Measurements from ENCODE around the gene A2M.
"Not testable (repeated sequence)": the region's sequence is repeated elsewhere in the genome, so short reads cannot be mapped to it uniquely, and the experiment has no call there.

Gene A2M

DNA sequence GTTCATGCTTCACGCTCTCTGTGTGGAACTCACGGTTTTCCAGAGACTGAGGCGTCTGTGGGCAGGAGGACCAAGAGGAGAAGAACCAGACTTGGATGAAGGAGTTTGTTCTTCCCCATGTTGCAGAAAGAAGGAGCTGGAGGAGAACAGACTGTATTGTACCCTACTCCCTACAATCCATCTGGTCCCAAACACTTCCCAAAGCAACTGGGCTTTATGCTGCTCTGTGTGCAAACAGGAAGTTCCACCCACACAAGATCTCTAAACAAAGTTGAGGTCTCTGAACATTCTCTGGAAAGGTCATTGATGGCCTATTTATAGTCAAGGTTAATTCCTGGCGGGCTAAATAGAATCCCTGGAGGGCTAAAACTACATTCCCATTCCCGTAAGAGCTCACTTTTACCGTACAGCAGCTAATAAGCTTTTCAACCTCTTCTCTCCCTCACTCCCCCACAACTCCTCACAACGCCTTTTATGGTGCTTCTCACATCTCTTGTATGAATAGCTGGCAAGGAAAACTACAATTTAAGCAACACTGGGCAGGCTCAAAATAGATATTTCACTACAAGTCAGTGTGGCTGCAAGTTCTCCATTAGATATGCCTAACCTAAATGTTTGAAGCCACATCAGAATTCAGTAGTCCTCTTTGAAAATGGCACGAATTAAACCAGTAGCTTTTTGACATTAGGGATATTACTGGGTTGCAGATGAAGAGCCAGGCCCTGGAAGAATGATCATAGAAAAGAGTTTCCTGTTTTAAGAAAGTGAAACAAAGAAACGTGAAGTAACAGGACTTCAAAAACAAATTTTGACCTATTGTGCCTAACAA, at the start of gene A2M:
TSS of gene A2M (minus strand) at position 189 of the 829 bp plus-strand sequence. CDS start at position 119, 70 bp downstream.
- Mint-ChIP-seq H3K27me3 (peaks cover 0 to 8% of the 10 kb centered on the region in 2 donors), H3K9me3 (no peaks in the 10 kb centered on the region), H3K36me3 (no peaks in the 10 kb centered on the region), H3K27ac (peak within 1 kb of the TSS; percentile 16), H3K4me3 (peak within 1 kb of the TSS; percentile 1 to 11), H3K4me1 (peaks cover 32 to 46% of the 10 kb centered on the region in 2 donors)
- ATAC-seq (replicated peaks) (no peak), DNase-seq (no peak)

DNA sequence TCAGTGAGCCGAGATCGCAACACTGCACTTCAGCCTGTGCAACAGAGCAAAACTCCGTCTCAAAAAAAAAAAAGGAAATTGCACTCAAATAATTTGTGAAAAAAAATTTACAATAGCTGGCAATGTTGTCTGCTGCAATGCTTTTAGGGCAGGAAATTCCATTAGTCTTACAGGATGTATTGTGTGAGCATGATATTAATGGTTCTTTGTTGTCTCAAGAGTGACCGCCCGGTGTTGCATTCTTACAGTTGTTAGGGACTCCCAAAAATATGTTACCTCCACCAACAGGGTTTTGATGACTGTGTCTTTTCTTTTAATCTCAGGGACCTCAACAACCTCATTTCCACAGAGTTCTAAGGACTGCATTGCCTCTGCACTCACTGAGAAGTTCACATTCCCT, 47.7 kb upstream of the A2M start:
- H3K27ac Mint-ChIP-seq, result no peak overlapping the region
- no peak overlapping the region for H3K4me3 Mint-ChIP-seq
- peaks cover 10 to 13% of the 10 kb centered on the region in 2 donors for H3K27me3 Mint-ChIP-seq
- H3K36me3 Mint-ChIP-seq, result no peaks in the 10 kb centered on the region
- ATAC-seq (replicated peaks) (no peak), DNase-seq (no peak)
- H3K9me3 Mint-ChIP-seq, result peaks cover 0 to 2% of the 10 kb centered on the region in 2 donors
- H3K4me1 Mint-ChIP-seq, result no peaks in the 10 kb centered on the region

DNA sequence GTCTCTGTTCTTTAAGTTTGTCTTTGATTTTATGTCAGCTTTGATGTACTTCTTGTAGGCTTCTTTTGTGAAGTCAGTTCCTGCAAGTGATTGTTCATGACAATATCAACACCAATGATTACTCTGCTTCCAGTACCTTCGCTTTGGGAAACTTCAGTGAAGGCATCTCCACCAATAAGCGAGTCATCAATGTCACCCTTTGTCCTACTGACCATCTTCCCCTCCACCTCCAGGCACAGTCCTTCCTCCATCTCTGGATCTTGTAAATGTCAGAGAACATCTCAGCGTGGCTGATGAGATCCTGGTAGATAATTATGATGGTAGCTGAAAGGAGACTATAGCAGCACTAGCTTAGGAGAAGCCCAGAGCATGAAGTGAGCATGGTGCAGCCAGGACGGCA, 40.4 kb upstream of the A2M start:
- no peak for DNase-seq
- H3K9me3 Mint-ChIP-seq, result no peaks in the 10 kb centered on the region
- H3K4me3 Mint-ChIP-seq, result no peak overlapping the region
- H3K27ac Mint-ChIP-seq, result no peak overlapping the region
- peaks cover 4 to 10% of the 10 kb centered on the region in 2 donors for H3K27me3 Mint-ChIP-seq
- H3K36me3 Mint-ChIP-seq, result no peaks in the 10 kb centered on the region
- no peaks in the 10 kb centered on the region for H3K4me1 Mint-ChIP-seq
- ATAC-seq (replicated peaks), result no peak

DNA sequence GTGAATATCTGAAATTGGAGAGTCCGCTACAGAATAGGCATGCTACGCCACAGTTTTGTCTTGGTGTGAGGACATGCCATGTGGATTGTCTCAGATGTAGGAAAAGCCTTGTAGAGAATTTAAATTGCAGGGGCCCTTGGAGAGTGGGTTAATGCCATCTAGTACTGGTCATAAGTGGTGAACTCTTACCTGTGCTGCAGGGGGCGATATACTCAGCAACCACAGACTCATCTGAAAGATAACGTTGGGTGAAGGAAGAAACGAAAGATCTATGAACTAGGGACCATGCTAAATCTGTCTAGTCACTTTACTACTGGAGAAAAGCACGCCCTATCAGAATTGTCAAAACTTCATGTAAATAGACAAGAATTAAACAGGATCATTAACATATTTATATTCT, 33.7 kb upstream of the A2M start:
- DNase-seq (no peak), ATAC-seq (replicated peaks) (no peak)
- Mint-ChIP-seq H3K36me3 (peaks cover 3 to 15% of the 10 kb centered on the region in 2 donors), H3K4me1 (peaks cover 6% of the 10 kb centered on the region in 2 donors), H3K9me3 (peaks cover 9 to 20% of the 10 kb centered on the region in 2 donors), H3K27ac (no peak overlapping the region), H3K27me3 (peaks cover 10 to 11% of the 10 kb centered on the region in 2 donors), H3K4me3 (no peak overlapping the region)

GRCh38 chr12:9148926-9149325, 33.2 kb upstream of the A2M start:
- Mint-ChIP-seq H3K36me3 (peaks cover 7 to 20% of the 10 kb centered on the region in 2 donors), H3K27ac (no peak overlapping the region), H3K4me3 (no peak overlapping the region), H3K27me3 (peaks cover 15 to 16% of the 10 kb centered on the region in 2 donors), H3K9me3 (peaks cover 14 to 24% of the 10 kb centered on the region in 2 donors), H3K4me1 (peaks cover 6% of the 10 kb centered on the region in 2 donors)
- no peak for DNase-seq
- no peak for ATAC-seq (replicated peaks)

GRCh38 chr12:9147461-9147860, 31.7 kb upstream of the A2M start:
- Mint-ChIP-seq H3K27ac (no peak overlapping the region), H3K9me3 (peaks cover 18 to 30% of the 10 kb centered on the region in 2 donors), H3K4me3 (no peak overlapping the region), H3K27me3 (peaks cover 17 to 22% of the 10 kb centered on the region in 2 donors), H3K4me1 (peaks cover 6% of the 10 kb centered on the region in 2 donors), H3K36me3 (peaks cover 9 to 26% of the 10 kb centered on the region in 2 donors)
- DNase-seq, result no peak
- no peak for ATAC-seq (replicated peaks)

DNA sequence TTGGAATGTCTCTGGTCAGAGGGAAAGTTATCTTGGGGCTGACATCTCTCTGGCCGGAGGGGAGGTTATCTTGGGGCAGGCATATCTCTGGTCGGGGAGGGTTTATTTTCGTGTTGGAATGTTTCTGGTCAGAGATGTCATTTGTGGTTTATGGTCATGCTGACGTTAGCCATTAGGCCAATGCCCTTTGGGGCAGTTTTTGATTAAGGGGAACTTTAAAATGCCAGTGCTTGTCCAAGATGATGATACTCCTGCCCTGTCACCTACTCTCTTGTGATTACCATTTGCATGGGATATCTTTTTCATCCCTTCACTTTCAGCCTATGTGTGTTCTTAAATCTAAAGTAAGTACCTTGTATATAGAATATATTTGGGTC, 29.0 kb upstream of the A2M start:
- no peak overlapping the region for H3K4me3 Mint-ChIP-seq
- ATAC-seq (replicated peaks) (no peak), DNase-seq (no peak)
- peaks cover 6% of the 10 kb centered on the region in 2 donors for H3K4me1 Mint-ChIP-seq
- H3K36me3 Mint-ChIP-seq, result peaks cover 9 to 26% of the 10 kb centered on the region in 2 donors
- peaks cover 21 to 25% of the 10 kb centered on the region in 2 donors for H3K27me3 Mint-ChIP-seq
- H3K9me3 Mint-ChIP-seq, result peaks cover 21 to 30% of the 10 kb centered on the region in 2 donors
- H3K27ac Mint-ChIP-seq, result no peak overlapping the region

DNA sequence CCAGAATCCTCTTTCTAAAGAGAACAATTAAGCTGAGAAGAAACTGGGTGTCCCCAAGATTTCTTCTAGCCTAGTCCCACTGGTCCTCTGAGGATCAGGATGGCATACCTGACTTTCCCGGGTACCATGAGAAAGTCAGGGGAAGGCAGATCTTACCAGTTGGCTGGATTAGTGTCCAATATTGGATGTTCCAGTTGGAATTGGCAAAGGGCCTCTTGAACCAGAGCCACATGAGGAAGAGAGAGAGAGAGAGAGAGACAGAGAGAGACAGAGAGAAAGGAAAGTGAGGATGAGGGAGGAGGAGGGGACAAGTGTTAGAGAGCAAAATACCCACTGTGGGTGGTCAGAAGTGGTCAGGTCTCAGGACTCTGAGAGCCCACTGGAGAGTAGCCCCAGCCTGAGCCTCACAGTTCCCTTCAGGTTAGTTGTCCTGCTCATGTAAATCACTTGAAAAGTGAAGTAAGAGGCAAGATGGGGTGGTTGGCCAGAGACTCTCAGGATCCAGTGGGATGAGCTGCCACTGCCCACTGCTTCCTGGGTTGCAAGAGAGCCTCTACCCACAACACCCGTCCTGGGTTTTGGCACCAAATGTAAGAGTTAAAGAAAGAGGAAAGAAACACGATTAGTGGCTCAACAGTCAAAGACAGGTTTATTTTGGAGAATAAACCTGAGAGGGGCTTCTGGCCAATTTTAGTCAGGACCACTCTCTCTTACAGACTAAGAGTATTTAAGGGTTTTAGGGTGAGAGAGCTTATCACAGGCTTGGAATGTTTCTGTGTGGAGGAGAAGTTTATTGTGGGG, 28.4 kb upstream of the A2M start:
- Mint-ChIP-seq H3K9me3 (peaks cover 23 to 30% of the 10 kb centered on the region in 2 donors), H3K27me3 (peaks cover 23 to 27% of the 10 kb centered on the region in 2 donors), H3K27ac (no peak overlapping the region), H3K4me3 (no peak overlapping the region), H3K4me1 (peaks cover 6% of the 10 kb centered on the region in 2 donors), H3K36me3 (peaks cover 9 to 26% of the 10 kb centered on the region in 2 donors)
- DNase-seq (no peak), ATAC-seq (replicated peaks) (no peak)

DNA sequence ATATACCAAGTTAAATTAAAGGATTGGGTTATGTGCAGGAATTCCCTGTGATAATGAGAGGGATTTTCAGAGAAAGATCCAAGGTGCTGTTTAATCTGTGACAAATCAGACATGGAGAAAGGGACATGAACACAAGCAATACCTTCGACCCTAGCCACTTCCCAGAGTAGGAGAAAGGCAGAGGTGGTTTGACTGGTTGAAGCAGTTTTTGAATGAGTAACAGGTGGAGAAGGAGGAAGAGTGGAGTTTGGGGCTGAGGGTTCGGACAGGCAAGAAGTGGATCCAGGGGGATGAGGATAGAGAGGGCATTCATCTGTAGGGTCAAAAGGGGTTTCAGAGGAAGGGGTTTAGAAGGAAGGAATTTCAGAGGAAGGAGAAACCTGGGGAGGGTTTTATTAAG, 27.4 kb upstream of the A2M start:
- Mint-ChIP-seq H3K27me3 (peaks cover 23 to 27% of the 10 kb centered on the region in 2 donors), H3K4me3 (no peak overlapping the region)
- ATAC-seq (replicated peaks), result no peak

DNA sequence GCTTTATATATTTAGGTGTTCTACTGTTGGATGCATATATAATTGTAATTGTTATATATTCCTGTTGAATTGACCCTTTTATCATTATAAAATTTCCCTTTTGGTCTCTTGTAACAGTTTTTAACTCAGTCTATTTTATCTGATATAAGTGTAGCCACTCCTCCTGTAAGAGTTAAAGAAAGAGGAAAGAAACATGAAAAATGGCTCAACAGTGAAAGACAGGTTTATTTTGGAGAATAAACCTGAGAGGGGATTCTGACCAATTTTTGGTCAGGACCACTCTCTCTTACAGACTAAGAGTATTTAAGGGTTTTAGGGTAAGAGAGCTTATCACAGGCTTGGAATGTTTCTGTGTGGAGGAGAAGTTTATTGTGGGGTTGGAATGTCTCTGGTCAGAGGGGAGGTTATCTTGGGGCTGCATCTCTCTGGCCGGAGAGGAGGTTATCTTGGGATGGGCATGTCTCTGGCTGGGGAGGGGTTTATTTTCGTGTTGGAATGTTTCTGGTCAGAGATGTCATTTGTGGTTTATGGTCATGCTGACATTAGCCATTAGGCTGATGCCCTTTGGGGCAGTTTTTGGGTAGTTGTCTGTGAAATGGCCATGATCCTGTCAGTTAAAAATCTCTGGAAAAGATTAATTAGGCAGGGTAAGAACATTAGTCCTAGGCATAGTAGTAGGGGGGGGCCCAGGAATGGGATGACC, 24.0 kb upstream of the A2M start:
- peaks cover 7 to 15% of the 10 kb centered on the region in 2 donors for H3K36me3 Mint-ChIP-seq
- not testable (repeated sequence) for DNase-seq; H3K27ac Mint-ChIP-seq; ATAC-seq (replicated peaks); H3K4me3 Mint-ChIP-seq; H3K4me1 Mint-ChIP-seq
- H3K27me3 Mint-ChIP-seq, result peaks cover 21 to 23% of the 10 kb centered on the region in 2 donors
- H3K9me3 Mint-ChIP-seq, result peaks cover 14 to 17% of the 10 kb centered on the region in 2 donors

More for the DNA sequence above, 27.4 kb upstream of the A2M start:
- Mint-ChIP-seq H3K4me1 (peaks cover 6% of the 10 kb centered on the region in 2 donors), H3K36me3 (peaks cover 9 to 26% of the 10 kb centered on the region in 2 donors), H3K27ac (no peak overlapping the region), H3K9me3 (peaks cover 23 to 30% of the 10 kb centered on the region in 2 donors)
- no peak for DNase-seq

GRCh38 chr12:9135903-9136310, 20.2 kb upstream of the A2M start:
- ATAC-seq (replicated peaks), result no peak
- Mint-ChIP-seq H3K4me3 (no peak overlapping the region), H3K4me1 (no peaks in the 10 kb centered on the region), H3K27ac (no peak overlapping the region), H3K36me3 (no peaks in the 10 kb centered on the region), H3K27me3 (peaks cover 5 to 9% of the 10 kb centered on the region in 2 donors), H3K9me3 (peaks cover 3 to 6% of the 10 kb centered on the region in 2 donors)
- DNase-seq, result no peak

- Mint-ChIP-seq H3K4me1 (no peaks in the 10 kb centered on the region), H3K27me3 (peaks cover 5 to 9% of the 10 kb centered on the region in 2 donors), H3K27ac (no peak overlapping the region), H3K36me3 (peaks cover 0 to 4% of the 10 kb centered on the region in 2 donors), H3K9me3 (peaks cover 7 to 8% of the 10 kb centered on the region in 2 donors), H3K4me3 (no peak overlapping the region)
- no peak for DNase-seq
- ATAC-seq (replicated peaks), result no peak
Measured at GRCh38 chr12:9134981-9135628, 19.4 kb upstream of the A2M start.

DNA sequence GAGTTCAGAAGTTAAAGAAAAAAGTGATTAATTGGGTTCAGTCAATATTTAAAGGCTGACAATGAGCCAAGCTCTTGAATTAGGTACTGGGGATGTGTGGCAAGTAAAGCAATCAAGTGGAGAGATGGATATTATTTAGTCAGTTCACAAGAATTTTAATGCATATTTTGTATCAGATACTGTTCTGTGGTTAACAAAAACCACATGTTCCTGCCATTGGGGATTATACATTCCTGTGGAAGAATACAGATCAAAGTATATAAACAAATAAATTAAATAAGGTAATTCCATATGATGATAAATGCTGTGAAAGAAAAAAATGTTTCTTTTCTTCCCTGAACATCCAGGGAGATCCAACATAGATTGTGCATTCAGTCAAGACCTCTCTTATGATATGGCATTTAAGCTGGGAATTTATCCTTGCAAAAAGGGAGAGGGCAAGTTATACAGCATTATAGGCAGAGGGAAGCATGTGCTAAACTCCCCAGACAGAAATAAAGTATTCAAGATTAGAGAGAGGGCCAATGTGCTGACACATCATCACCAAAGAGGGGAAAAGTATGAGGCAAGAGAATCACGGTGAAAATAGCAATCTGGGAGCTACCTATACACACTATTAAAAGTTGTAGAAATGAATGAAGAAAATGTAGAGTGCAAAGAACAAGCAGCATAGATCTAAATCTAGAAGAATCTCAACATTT, 17.6 kb upstream of the A2M start:
- no peak overlapping the region for H3K4me3 Mint-ChIP-seq
- peaks cover 0 to 4% of the 10 kb centered on the region in 2 donors for H3K27me3 Mint-ChIP-seq
- H3K9me3 Mint-ChIP-seq, result peaks cover 5 to 7% of the 10 kb centered on the region in 2 donors
- ATAC-seq (replicated peaks) (no peak), DNase-seq (no peak)
- peaks cover 0 to 4% of the 10 kb centered on the region in 2 donors for H3K36me3 Mint-ChIP-seq
- no peak overlapping the region for H3K27ac Mint-ChIP-seq
- no peaks in the 10 kb centered on the region for H3K4me1 Mint-ChIP-seq
